Upper lobe of left lung (tissue), 6 donors: ENCODE results near the gene KHSRP. TPM values are rescaled to one million over a fixed set of nuclear protein-coding genes. Genes with fewer than 3 reads are reported as not detected.
A peak's percentile ranks its signal among the peaks of the same experiment; 100 is the strongest.

Experiments
- ATAC-seq, 2 donors: fragments of 200-7000 bp; cut with Tn5 transposase; one replicate each; pipeline ENCODE4 v1.9.1; 2022; ENCODE audit warnings: mild to moderate bottlenecking in 2 of 2, moderate library complexity in 2 of 2; ENCODE audit not compliant: low FRiP score in 2 of 2
- DNase-seq, 2 donors: peaks; one replicate each; pipeline ENCODE4 v3.0.0-alpha.2; 2019 to 2020
- H3K27ac ChIP-seq, 4 donors: fragments of 200-600 bp; sonication (generic); one replicate each; pipeline ENCODE4 v1.5.1; 2016 to 2019
- H3K27me3 ChIP-seq, 4 donors: fragments of 200-600 bp; sonication (generic); one replicate each; pipeline ENCODE4 v1.5.1; 2017 to 2019
- H3K36me3 ChIP-seq, 4 donors: fragments of 200-600 bp; sonication (generic); one replicate each; pipeline ENCODE4 v1.5.1; 2016 to 2019
- H3K4me1 ChIP-seq, 4 donors: fragments of 200-600 bp; sonication (generic); one replicate each; pipeline ENCODE4 v1.5.1; 2018 to 2019
- H3K4me3 ChIP-seq, 4 donors: fragments of 200-600 bp; sonication (generic); one replicate each; pipeline ENCODE4 v1.5.1; 2017 to 2019; ENCODE audit warnings: mild to moderate bottlenecking in 2 of 4, moderate library complexity in 1 of 4
- H3K9me3 ChIP-seq, 4 donors: fragments of 200-600 bp; sonication (generic); one replicate each; pipeline ENCODE4 v1.5.1; 2018 to 2019
- EP300 ChIP-seq, 4 donors: sonication (generic); formaldehyde crosslinking; IDR thresholded peaks; one replicate each; pipeline ENCODE4 v1.5.1; 2017; ENCODE audit warnings: antibody characterized with exemption in 4 of 4, control low read depth in 2 of 4
- POLR2A ChIP-seq, 4 donors: fragments of 450-650 bp; IDR thresholded peaks; one replicate each; pipeline ENCODE4 v1.5.1; 2016 to 2017; ENCODE audit warnings: antibody characterized with exemption in 4 of 4, mild to moderate bottlenecking in 2 of 4
- POLR2AphosphoS5 ChIP-seq, 2 donors: sonication (generic); formaldehyde crosslinking; IDR thresholded peaks; one replicate each; pipeline ENCODE4 v1.5.1; 2017; ENCODE audit warnings: antibody characterized with exemption in 2 of 2
- WGBS, 2 donors: methylation state at CpG; one replicate each; pipeline ENCODE4 v1.1.5; 2017 to 2018; 5-methylcytosine and 5-hydroxymethylcytosine counted together
- total RNA-seq, 6 donors: library from RNA; depleted of rRNA in 4 of 6; stranded (reverse); fragments of >200 nt in 4 of 6; gene quantifications; one replicate each; pipeline versions ENCODE4 v1.1.0 to v1.2.1, GENCODE V29; 2016 to 2021
- TF ChIP-seq, protein P1 (sequence below), 6 experiments: fragments of 450-650 bp in 4 of 6; fragments of 200-600 bp in 2 of 6; sonication (generic) in 2 of 6; IDR thresholded peaks; one replicate each; pipeline ENCODE4 v1.5.1; 2016 to 2019; ENCODE audit warnings: antibody characterized with exemption in 6 of 6
- donor health status: DM: no; HTN: no; CAD: no; lungs with moderate emphysema.
- donor health status: DM: no; HTN: yes; CAD: no; lungs with severe emphysema.

The KHSRP gene
- total RNA-seq, 6 donors from 2014 or later, result 115 to 198 (median 133) TPM

DNA sequence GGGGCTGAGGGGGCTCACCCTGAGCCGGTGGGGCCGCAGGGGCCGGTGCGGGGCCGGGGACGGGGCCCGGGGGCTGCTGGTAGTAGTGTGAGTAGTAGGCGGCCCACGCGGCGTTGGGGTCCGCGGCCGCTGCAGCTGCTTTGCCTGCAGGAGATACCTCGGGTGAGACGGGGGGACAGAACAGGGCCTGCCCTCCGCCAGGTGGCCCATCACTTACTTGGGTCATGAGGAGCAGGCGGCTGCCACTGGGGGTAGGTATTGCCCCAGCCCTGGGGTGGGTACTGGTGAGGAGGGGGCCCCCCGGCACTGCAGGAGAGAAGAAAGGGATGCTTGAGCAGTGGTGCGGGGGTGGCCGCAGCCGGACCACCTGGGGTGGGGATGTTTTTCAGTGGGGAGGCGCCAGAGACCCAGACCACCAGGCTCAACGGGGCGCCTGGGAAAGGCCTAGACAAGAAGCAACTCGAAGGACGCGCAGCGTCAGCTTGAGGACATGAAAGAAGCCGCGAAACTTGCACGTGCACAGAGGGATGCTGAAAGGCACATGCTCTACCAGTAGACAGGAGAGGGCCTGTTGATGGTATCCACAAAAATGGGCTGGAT is 8.9 kb downstream of the KHSRP start:
- WGBS, 2 donors, result 90 to 97% methylated on average over 16 to 27 of the region's 32 CpGs
- ATAC-seq, result no peak
- Histone ChIP-seq H3K27me3 (no peaks in the 10 kb centered on the region), H3K4me1 (peaks cover 0 to 10% (median 4%) of the 10 kb centered on the region in 4 donors), H3K27ac (no peak overlapping the region), H3K4me3 (no peak overlapping the region), H3K9me3 (no peaks in the 10 kb centered on the region), H3K36me3 (peaks cover 50 to 73% (median 67%) of the 10 kb centered on the region in 4 donors)
- no peak for TF ChIP-seq POLR2A (IDR thresholded peaks at IDR 0.05)
- TF ChIP-seq, protein P1, sequence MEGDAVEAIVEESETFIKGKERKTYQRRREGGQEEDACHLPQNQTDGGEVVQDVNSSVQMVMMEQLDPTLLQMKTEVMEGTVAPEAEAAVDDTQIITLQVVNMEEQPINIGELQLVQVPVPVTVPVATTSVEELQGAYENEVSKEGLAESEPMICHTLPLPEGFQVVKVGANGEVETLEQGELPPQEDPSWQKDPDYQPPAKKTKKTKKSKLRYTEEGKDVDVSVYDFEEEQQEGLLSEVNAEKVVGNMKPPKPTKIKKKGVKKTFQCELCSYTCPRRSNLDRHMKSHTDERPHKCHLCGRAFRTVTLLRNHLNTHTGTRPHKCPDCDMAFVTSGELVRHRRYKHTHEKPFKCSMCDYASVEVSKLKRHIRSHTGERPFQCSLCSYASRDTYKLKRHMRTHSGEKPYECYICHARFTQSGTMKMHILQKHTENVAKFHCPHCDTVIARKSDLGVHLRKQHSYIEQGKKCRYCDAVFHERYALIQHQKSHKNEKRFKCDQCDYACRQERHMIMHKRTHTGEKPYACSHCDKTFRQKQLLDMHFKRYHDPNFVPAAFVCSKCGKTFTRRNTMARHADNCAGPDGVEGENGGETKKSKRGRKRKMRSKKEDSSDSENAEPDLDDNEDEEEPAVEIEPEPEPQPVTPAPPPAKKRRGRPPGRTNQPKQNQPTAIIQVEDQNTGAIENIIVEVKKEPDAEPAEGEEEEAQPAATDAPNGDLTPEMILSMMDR (IDR thresholded peaks at IDR 0.05), result no peak
- no peak for TF ChIP-seq POLR2AphosphoS5 (IDR thresholded peaks at IDR 0.05)
- TF ChIP-seq EP300 (IDR thresholded peaks at IDR 0.05), result no peak
- peak in 1 of 2 donors; percentile 83 for DNase-seq

DNA sequence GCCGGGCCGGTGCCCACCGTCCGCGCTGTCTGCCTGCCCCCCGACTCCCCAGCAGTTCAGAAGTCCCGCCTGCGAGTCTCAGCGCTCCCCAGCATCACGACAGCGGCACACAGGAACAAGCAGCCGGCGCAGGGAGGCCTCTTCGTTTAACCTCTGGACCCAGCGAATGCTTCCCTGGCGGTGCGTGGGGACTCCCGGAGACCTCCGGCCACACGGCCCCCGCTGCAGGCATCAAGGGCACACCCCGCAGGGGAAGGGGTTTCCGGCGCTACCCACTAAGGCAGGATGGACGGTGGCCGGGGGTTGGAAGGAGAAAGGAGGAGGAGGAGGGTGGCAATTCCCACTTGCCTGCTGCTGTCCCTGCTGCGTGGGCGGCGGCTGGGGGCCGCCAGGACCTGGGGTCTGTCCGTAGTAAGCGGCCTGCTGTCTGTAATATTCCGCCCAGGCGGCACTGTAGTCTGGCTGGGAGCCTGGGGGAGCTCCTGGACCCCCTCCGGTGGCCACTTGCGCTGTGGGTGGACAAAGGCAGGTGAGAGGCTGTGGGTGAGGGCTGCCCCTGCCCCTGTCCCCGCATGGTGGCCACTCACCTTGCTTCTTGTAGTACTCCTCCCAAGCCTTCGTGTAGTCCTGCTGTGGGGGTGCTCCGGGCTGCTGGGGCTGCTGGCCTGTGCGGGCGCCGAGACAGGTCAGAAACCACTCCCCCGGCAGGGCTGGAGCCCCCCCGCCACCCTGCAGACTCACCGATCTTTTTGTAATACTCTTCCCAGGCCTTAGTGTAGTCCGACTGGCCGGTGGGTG is 9.6 kb downstream of the KHSRP start:
- Histone ChIP-seq H3K36me3 (peaks cover 48 to 66% (median 61%) of the 10 kb centered on the region in 4 donors), H3K9me3 (no peaks in the 10 kb centered on the region), H3K27ac (no peak overlapping the region), H3K4me3 (no peak overlapping the region), H3K27me3 (no peaks in the 10 kb centered on the region), H3K4me1 (peaks cover 0 to 10% (median 4%) of the 10 kb centered on the region in 4 donors)
- WGBS, 2 donors, result 94% methylated on average over 21 to 47 of the region's 47 CpGs
- no peak for ATAC-seq
- peak in 1 of 2 donors; percentile 76 for DNase-seq
- TF ChIP-seq POLR2A (IDR thresholded peaks at IDR 0.05), result no peak
- no peak for TF ChIP-seq POLR2AphosphoS5 (IDR thresholded peaks at IDR 0.05)
- TF ChIP-seq, protein P1 (IDR thresholded peaks at IDR 0.05), result no peak
- TF ChIP-seq EP300 (IDR thresholded peaks at IDR 0.05), result no peak

DNA sequence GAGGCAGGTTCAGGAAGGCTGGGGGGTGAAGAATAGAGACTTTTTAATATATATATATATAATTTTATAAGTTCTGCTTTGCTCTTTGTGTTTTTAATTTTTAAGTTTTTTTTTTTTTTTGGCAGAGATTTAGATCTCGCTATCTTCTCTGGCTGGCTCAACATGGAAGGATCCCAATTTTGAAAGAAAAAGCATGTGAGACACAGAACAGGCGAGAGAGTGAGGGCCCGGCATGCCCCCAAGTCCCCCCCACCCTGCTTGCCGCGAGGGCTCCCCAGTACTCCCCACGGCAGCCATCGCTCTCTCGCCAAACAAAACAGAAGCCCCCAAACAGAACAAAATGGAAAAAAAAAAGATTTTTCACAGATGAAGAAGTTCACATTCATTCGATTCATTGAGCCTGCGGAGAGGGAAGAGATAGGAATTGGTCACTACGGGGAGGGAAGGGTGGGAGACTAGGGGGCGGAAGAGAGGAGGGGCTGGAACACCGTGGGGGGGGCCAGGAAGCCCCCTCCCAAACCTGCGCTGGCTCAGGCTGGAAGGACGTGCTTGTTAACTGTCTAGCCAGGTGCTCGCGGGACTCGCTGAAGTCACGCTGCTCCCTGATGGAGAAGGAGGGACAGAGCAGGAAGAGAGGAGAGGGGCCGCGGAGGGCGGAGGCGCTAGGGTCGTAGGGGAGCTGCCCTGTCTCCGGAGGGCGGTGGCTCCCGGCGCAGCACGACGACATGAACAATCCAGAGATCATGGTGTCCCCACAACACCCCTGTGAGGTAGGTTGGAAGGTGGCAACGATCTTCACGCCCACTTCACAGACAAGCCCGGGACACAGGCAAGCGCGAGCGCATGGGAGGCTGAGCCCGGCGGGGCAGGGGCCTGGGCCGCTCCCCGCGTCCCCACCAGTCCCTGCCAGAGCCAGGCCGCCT is 10.6 kb downstream of the KHSRP start:
- Histone ChIP-seq H3K4me1 (peaks cover 0 to 10% (median 4%) of the 10 kb centered on the region in 4 donors), H3K4me3 (no peak overlapping the region), H3K36me3 (peaks cover 44 to 56% (median 51%) of the 10 kb centered on the region in 4 donors), H3K27ac (peak overlapping the region in 2 of 4 donors; percentile 37 to 38), H3K27me3 (no peaks in the 10 kb centered on the region), H3K9me3 (no peaks in the 10 kb centered on the region)
- 75 to 82% methylated on average over 32 to 42 of the region's 42 CpGs for WGBS, 2 donors
- no peak for TF ChIP-seq EP300 (IDR thresholded peaks at IDR 0.05)
- TF ChIP-seq, protein P1 (IDR thresholded peaks at IDR 0.05), result no peak
- TF ChIP-seq POLR2A (IDR thresholded peaks at IDR 0.05), result no peak
- no peak for TF ChIP-seq POLR2AphosphoS5 (IDR thresholded peaks at IDR 0.05)
- no peak for ATAC-seq
- peak in 1 of 2 donors; percentile 82 for DNase-seq

DNA sequence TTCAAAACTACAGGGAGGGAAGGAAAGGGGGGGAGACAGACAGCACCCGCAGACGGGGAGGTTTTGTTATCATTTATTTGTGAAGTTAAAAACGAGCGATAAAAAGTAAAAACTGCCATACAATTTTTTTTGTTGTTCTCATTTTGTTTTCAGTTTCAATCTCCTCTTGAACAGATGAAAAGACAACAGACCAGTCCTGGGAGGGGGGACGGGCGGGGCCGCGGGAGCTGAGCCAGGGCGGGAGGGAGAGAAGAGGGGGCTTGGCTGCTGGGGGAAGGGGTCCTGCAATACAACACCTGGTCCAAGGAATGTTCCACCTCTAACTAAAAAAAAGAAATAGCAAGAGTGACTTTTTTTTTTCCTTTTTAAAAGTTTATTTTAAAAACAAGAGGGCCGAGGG is 11.3 kb downstream of the KHSRP start:
- Histone ChIP-seq H3K4me1 (peaks cover 0 to 10% (median 4%) of the 10 kb centered on the region in 4 donors), H3K27me3 (no peaks in the 10 kb centered on the region), H3K9me3 (no peaks in the 10 kb centered on the region), H3K27ac (peak overlapping the region in 1 of 4 donors; percentile 38), H3K36me3 (peaks cover 38 to 49% (median 44%) of the 10 kb centered on the region in 4 donors), H3K4me3 (no peak overlapping the region)
- DNase-seq (peak in 1 of 2 donors; percentile 77), ATAC-seq (no peak)
- WGBS, 2 donors, result 48 to 52% methylated on average over 10 of the region's 10 CpGs
- TF ChIP-seq EP300 (IDR thresholded peaks at IDR 0.05) (no peak), POLR2A (IDR thresholded peaks at IDR 0.05) (no peak), POLR2AphosphoS5 (IDR thresholded peaks at IDR 0.05) (no peak)
- TF ChIP-seq, protein P1 (IDR thresholded peaks at IDR 0.05), result no peak
